UCSD-AML1 (cell line): ENCODE measurements around the gene TCEAL8.
"Not testable (repeated sequence)": the region's sequence is repeated elsewhere in the genome, so short reads cannot be mapped to it uniquely, and the experiment has no call there.

Experiments used
- DNase-seq: peaks from one replicate; lab custom pipeline; 2025; ENCODE audit not compliant: unreplicated experiment; lab: John Stamatoyannopoulos, UW

TCEAL8 gene, protein sequence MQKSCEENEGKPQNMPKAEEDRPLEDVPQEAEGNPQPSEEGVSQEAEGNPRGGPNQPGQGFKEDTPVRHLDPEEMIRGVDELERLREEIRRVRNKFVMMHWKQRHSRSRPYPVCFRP

DNA sequence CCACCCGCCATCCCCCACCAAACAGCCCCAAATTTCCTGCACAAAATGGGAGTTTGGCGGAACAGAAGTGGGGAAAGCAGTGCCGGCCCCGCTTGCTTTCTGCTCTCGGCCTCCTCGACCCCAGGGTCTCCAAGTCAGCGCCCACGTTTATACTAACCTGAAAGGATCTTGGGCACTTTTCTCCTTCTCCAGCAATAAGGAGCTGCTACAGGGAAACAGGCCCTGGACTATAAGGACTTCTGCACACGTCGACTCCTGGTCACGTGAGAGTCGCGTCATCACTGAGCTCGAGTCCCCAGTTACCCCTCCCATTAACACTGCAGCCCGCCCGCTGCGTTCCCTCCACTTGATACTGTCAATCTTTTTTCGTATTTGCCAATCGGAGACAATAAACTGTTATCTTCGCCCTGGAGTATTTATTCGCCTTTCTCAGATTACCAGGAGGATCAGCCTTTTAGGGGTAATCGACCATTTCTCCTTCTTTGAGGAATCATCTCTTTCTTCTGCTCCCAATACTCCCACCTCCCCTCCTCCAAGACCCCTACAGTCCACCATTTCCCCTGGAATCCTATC, at the start of gene TCEAL8:
TSS of gene TCEAL8 (minus strand) at position 235 of the 573 bp plus-strand sequence. CDS start 1,176 bp downstream, outside the sequence.
- DNase-seq, result peak; percentile 54

DNA sequence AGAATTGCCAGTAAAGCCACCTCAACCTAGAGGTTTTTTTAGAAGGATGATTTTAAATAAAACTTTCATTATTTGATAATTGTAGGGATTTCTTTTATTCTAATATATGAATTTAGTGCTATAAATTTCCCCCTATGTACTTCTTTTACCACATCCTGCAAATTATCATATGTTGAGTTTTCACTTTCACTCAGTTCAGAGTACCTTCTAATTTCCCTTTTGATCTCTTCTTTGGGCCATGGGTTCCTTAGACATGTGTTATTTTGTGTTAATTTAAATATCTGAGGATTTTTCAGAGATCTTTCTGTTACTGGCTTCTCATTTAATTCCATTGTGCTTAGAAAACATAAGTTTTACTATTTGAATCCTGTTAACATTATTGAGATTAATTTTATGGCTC, 49.8 kb upstream of the TCEAL8 start:
- no peak for DNase-seq

DNA sequence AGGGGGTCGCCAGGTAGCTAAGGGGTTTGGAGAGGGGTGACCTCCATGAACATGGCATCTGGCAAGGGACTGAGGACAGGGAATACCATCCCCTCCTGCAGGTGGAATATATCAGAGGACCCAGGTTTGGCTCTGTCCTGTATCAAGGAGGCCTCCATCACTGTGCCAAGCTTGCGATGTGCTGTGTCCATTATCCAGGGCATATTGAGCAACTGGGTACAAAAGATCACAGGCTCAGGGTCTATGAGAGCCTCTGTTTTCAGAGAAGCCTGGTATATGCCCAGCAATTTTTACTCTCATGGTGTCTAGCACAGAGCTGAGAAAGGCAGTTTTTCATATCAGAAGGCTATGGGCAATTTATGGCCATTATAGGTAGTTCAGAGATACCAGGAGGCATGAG, 38.2 kb upstream of the TCEAL8 start:
- no peak for DNase-seq

DNA sequence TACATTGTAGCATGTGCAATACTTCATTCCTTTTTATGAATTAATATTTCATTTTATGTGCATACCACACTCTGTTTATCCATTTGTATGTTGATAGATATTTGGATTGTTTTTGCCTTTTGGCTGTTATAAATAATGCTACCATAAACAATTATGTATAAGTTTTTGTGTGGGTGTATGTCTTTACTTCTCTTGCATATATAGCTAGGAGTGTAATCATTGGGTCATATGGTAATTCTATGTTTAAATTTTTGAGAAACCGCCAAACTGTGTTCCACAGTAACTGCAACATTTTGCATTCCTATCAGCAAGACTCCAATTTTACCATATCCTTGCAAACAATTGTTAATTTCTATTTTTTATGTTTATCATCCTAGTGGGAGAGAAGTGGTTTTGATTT, 24.7 kb upstream of the TCEAL8 start:
- no peak for DNase-seq

DNA sequence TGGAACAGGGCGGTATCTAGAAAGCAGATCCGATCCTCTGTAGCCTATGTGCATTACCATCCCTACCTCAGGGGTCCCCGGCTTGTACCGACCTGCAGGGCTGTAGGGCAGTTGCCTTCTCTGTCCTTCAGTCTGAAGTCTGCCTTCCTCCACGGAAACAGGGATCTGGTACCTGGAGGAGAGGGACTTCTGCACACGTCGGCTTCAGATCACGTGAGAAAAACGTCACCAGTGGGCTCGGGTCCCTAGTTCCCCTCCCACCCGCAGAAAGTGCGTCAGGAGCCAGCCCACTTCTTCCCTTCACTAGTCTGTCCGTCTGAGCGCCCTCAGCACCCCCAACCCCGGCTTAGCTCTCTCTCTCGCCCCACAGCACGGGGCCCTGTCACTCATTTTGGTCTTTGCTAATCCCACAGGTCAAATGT, 21.6 kb upstream of the TCEAL8 start, which contains the start of gene TCEAL5:
TSS of gene TCEAL5 (minus strand) at position 170 of the 422 bp plus-strand sequence. CDS start 2,187 bp downstream, outside the sequence.
- no peak for DNase-seq

DNA sequence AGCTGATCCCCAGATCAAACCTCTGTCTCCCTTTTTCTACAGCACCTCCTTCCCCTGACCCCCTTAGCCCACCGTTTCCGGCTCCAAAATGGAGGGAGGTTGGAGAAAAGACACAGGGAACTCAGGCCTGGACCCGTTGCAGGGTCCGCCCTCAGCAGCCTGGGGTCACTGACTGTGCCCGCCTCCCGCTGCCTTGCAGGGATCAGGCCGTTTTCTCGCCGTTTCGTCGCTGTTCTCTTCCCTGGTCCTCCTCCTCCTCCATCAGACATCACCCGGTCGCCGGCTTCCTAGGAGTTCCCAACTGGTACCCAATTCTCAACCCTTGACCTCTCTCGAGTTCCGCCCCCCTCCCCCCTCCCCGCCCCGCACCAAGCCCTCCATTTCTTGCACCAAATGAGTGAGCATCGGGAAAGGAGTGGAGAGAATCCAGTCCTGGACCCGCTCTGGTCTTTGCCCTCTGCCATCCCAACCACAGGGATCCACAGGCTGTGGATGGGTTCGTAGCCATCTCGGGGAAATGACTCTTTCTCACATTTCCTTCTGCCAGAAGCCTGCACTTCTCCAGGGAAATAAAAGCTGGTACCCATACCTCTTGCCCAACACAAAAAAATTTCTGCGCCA, 21.1 kb upstream of the TCEAL8 start:
- no peak for DNase-seq

DNA sequence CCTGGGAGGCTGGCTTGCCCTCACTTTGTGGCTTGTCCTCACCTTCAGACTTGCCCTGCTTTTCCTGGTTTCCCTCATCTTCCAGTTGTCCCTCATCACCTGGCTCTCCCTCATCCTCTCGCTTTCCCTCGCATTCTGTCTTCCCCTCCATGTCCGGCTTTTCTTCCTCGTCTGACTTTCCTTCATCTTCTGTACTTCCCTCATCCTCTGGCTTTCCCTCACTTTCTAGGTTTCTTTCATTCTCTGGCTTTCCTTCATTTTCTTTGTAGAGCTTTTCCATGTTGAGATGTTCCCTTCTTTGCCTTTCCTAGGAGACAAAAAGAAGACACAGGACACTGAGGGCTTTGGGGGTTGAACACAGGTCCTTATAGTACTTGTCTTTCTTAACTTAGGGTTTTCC, 19.3 kb upstream of the TCEAL8 start:
- DNase-seq, result no peak

DNA sequence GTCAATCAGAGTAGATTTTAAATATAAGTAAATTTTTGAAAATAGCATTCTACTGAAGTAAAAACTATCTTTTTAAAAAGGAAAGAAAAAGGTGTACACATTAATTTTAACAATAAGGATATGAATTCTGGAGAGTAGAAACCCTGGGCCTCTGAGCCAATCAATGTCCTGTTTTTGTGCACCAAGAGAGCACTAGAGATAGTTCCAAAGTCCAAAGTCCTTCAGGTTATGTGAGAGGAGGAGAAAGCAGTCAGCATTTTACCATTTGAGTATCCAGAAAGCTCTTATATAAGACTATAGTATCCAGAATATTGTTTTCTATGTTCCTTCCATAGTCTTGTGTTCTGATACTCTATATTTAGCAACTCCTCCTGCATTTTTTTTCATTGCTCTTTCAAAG, 3.3 kb upstream of the TCEAL8 start:
- DNase-seq, result no peak

DNA sequence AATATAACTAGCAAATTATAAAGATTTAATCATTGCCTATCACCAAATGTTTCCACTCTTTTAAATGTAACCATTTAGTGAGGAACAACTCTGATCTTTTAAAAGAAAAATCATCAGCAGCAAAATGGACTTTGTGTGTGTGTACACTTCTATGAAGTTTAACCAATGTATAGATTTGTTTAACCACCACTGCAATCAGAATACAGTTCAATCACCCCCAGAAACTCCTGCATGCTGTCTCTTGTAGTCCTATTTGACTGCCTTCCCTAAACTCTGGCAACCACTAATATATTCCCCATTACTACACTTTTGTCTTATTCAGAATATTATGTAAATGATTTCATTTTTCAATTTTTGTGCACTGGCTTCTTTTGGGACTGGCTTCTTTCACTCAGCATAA, 1.7 kb upstream of the TCEAL8 start:
- DNase-seq, result no peak

DNA sequence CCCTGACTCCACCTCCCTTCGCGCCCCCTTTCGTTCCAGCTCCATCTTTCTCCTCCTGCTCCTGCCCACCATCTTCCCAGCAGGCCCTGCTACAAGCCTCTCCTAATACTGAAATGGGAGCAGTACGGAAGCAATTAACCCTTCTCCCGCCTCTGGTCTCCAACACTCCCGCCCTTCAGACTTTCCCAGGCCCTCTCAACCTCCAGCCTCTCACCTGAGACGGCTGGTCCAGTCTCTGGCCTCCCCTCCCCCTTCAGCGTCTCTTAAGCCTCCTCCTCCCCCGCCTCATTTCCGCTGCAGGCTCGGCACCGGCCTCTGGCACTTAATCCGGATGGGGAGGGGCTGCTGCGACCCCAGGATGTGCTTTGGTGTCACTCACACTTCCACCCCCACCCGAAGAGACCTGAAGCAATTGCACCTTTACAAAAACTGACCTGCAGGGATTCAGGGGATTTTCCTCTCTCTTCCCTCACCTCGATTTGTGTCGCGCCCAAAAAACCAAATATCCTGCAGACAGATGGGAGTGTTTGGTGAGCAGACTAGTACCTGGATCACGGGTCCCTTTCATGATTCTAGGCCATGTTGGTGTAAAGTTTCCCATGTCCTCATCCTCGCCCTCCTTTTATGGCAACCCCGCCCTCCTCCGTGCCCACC, 657 bp downstream of the TCEAL8 start:
- peak; percentile 64 for DNase-seq

DNA sequence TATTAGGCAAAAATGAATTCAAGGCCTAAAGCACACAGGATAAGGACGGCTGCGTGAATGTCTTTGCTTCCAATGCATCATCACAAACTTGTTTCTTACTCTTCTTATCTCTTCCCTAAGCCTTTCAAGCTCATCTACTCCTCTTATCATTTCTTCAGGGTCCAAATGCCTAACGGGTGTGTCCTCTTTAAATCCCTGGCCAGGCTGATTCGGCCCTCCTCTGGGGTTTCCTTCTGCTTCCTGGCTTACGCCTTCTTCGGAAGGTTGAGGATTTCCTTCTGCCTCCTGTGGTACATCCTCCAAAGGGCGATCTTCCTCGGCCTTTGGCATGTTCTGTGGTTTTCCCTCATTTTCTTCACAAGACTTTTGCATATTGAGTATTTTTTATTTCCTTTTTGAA, 1.3 kb downstream of the TCEAL8 start:
- peak; percentile 18 for DNase-seq

DNA sequence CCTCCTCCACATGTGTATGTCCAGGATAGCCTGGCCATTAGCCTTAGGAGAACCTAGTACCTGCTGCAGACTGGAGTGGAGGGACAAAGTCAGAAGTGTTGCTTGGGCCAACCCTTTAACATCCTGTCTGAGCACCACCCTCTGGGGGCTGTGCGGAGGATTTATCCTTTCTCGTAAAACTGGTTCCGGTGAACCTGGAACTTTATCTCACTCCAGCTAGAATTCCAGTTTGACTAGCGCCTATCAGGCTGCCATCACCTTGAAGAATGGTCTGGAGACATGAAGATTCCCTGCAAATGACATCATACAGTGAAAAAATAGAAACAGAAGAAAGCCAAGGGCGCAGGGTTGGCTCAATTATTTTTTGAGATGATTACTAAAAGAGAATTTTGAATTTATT, 4.0 kb downstream of the TCEAL8 start:
- no peak for DNase-seq

DNA sequence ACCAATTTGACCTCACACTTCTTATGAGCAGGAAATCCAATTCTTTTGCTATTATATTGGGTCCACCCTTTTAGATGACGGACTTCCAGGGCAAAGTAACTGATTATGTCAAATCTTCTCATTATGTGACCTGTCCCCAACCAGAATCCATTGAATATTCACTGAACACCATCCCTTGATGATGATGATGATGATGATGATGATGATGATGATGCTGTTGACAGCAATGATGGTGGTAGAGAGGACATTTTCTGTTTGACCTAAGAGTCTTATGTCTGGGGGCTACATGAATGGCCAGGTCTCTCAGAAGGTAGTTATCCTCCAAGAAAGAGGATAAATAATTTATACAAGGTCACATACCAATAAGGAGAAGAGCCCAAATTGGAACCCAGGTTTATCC, 5.2 kb downstream of the TCEAL8 start:
- DNase-seq, result no peak

DNA sequence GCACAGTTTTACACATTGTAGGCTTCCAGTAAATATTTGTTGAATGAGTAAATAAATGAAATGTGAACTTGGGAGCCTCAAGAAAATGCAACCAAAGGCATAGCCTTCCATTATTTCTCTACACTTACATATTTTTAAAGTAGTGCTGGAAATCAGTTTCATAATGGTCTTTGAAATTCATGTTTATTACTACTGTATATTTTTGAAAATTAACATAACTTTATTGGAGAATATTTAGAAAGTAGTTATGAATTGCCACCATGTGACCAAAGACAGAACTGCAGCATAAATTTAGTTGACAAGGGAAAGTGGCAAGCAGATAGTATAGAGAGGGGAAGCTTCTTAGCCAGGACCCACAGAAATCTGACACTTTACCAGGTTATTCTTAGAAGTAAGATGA, 6.4 kb downstream of the TCEAL8 start:
- DNase-seq, result no peak

DNA sequence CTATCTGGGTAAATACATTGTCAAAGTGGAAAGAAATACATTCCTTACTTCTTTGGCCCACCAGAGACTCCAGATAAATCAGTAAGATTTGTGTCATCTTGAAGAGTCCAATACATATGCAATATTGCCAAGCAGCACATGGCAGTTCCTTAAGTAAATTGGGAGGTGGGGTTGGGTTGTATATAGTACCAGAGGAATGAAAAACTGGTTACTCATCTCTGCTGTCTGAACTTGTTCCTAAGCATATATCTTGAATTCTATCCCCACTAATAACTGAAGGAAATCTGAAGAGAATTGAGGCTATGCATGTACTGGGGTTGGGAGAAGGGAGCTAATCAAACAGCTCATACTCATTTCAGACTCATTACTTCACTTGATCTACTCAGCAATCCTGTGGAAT, 14.8 kb downstream of the TCEAL8 start:
- no peak for DNase-seq

DNA sequence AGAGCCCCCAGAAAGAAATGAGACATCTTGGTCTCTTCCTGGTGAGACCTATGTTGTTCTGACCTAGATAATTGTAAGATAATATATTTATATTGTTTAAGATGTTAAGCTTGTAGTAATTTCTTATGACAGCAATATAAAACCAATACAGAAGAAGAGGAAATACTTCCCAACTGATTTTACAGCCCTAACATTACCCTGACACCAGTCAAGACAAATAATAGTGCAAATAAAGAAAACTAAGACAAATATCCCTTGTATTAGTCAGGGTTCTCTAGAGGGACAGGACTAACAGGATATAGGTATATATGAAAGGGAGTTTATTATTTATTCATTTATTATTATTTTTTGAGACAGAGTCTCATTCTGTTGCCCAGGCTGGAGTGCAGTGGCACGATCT, 18.7 kb downstream of the TCEAL8 start:
- DNase-seq, result no peak

DNA sequence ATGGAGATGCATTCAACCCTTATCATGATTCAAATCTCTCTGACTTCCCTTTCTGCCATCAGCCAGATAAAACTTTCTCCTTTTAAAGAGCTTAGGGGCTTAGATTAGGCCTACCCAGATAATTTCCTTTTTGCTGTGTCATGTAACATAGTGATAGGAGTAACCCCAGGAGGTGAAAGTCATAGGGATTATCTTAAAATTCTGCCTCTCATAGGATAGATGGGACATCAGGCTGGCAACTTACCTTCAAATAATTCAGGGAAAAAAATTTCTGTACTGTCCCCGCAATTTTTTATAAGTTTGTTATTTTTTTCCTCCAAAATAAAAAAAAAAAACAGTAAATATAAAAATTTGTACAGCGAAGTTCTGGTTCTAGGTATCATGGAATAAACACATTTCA, 19.3 kb downstream of the TCEAL8 start:
- not testable (repeated sequence) for DNase-seq

DNA sequence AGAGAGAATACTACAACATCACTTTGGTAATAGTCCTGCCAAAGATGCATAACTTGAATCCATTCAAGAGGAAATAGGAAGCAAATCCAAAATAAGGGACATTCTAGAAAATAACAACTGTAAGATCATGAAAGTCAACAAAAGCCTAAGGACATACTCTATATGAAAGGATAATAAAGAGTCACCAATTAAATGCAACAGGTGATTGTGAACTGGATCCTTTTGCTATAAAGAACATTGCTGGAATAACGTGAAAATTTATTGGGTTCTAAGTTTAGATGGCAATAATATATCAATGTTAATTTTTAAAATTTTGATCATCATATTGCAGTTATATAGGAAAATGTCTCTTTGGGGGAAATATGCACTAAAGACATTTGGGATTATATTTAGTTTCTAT, 20.1 kb downstream of the TCEAL8 start:
- DNase-seq, result no peak

DNA sequence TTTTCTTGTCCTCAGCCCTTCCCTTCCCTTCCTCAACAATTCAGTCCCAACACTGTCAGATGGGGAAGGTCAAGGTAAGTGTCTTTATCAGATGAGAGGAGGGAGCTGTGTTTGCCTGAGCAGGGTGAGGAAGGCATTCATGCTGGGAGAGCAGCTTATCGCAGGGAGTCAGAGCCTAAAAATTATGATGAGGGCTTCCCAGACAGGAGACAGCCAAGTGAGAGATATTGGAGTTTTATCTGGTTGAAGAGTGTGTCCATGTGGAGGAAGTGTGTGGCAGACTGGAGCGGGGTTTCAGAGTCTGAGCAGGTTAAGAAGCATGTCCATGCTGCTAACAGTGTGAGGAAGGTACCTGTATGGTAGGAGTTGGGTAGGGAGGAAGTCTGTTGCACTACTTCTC, 21.7 kb downstream of the TCEAL8 start:
- no peak for DNase-seq

DNA sequence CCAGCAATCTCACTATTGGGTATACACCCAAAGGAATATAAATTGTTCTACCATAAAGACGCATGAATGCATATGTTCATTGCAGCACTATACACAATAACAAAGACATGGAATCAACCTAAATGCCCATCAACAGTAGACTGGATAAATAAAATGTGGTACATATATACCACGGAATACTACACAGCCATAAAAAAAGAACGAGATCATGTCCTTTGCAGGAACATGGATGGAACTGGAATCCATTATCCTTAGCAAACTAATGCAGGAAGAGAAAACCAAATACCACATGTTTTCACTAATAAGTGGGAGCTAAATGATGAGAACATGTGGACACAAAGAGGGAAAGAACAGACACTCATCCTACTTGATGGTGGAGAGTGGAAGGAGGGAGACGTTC, 29.0 kb downstream of the TCEAL8 start:
- DNase-seq, result not testable (repeated sequence)

DNA sequence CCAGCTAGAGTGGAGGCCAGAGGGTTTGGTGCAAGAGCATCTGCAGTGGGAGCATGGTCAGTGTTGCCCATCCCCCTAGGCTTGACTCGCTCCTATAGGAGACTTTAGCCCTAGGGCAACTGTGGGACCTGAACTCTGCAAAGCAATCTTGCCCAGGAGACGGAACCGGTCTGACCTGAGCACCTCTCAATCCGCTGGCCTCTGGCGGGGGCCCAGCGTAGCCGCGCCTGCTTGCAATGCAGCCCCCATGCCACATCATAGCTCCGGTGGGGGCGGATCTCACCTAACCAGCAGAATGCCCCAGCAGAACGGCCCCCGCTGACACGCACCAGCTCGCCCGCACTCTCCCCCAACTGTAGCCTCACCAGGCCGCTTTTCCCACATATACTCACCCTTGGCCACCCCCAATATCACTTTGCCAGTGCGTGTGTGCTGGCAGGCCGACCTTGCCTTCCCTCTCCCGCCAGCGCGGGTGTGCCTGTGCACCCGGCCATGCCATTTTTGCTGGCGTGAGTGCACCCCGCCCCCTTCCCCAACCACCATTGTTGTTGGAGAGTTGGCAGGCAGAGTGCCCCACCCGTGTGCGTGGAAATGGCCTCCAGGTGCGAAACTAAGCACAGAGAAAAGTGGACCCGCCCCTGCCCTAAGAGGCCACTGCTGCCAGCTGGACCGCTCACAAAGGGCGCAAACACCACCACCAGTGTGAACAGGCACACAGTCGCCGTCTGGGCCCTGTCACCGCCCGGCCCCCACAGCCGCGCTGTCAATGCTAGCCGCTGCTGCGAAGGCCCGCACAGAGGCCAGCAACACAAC, 34.2 kb downstream of the TCEAL8 start:
- DNase-seq, result no peak
